ENCODE data around the gene GRIK4.

GRCh38 chr11:120563703-120564572 is 52.4 kb downstream of the GRIK4 start:
- TF ChIP-seq USF2 (CRISPR knock-in tag; IDR thresholded peaks at IDR 0.05) (no peak), NR1H2 (CRISPR knock-in tag; IDR thresholded peaks at IDR 0.05) (no peak), IRF2 (CRISPR knock-in tag; IDR thresholded peaks at IDR 0.05; ENCODE audit: borderline replicate concordance, low read depth) (no peak), E2F1 (CRISPR knock-in tag; IDR thresholded peaks at IDR 0.05) (no peak), SOX15 (CRISPR knock-in tag; IDR thresholded peaks at IDR 0.05) (no peak), FOXJ3 (CRISPR knock-in tag; IDR thresholded peaks at IDR 0.05; ENCODE audit: borderline replicate concordance) (no peak), CTCF (IDR thresholded peaks at IDR 0.05) (no peak), ATF3 (CRISPR knock-in tag; conservative IDR thresholded peaks at IDR 0.05) (no peak), SP1 (CRISPR knock-in tag; conservative IDR thresholded peaks at IDR 0.05) (no peak), ZNF121 (CRISPR knock-in tag; IDR thresholded peaks at IDR 0.05) (no peak), JUN (CRISPR knock-in tag; IDR thresholded peaks at IDR 0.05) (no peak), CBFB (CRISPR knock-in tag; IDR thresholded peaks at IDR 0.05; ENCODE audit: low read depth) (no peak; the same call in 1 of the 2 replicates), PREB (CRISPR knock-in tag; IDR thresholded peaks at IDR 0.05; ENCODE audit: borderline replicate concordance) (no peak), ESRRA (CRISPR knock-in tag; IDR thresholded peaks at IDR 0.05; ENCODE audit: borderline replicate concordance) (no peak)

All from WTC11 (cell line).